Embryonic facial prominence (tissue), 1 donor: ENCODE data around the gene SPINDOC.
"Not testable (repeated sequence)": the region's sequence is repeated elsewhere in the genome, so short reads cannot be mapped to it uniquely, and the experiment has no call there.

Experiments
- DNase-seq: peaks from one replicate; pipeline ENCODE4 v3.0.0-alpha.2; 2016; ENCODE audit errors: extremely low spot score

SPINDOC gene

DNA sequence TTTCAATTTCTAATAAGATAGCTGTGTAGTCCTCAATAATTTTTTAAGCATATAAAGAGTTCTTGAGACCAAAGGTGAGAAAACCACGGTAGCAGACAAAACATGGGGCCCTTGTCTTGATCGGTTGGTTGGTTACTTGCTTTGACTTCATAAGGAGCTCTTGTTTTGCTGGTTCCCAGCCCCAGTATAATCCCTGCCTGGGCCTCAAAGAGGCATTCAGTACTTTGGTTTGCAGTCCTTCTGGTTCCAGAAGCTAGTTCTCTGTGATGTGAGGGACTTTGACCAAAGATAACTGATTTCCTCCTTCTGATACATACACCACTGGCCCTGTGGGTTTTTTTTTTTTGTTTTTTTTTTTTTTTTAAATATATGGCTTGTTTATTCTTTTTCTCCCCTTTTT, 42.7 kb downstream of the SPINDOC start:
- no peak for DNase-seq

DNA sequence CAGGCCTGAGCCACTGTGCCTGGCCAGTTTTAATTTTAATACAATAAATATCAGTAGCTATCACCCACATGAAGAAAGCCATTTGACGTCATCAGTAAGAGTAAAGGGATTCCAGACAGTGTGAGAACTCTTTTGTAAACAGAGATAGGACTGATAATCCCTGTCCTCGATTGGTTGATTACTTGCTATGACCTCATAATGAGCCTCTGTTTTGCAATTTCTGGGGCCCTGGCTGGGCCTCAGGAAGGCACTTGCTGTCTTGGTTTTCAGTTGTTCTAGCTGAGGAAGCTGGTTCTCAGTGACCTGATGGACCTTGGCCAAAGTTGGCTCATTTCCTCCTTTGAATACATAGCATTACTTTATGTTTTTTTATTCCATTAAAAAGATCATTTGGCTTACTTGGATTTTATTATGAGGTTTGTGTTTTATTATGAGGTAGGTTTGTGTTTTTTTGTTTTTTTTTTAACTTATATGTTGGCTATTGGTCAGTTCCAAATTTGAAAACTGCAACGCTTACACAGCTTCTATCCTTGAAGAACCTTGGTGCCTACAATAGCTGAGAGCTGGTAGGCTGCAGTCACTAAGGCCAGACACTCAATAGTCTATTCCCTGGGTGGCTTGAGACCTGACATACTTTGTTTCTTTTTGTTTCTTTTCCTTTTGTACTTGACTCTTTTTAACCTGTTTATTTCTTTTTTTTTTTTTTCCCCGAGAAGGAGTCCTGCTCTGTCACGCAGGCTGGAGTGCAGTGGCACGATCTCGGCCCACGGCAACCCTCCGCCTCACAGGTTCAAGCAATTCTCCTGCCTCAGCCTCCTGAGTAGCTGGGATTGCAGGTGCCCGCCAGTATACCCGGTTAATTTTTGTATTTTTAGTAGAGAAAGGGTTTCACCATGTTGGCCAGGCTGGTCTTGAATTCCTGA, 45.6 kb downstream of the SPINDOC start:
- DNase-seq = no peak

DNA sequence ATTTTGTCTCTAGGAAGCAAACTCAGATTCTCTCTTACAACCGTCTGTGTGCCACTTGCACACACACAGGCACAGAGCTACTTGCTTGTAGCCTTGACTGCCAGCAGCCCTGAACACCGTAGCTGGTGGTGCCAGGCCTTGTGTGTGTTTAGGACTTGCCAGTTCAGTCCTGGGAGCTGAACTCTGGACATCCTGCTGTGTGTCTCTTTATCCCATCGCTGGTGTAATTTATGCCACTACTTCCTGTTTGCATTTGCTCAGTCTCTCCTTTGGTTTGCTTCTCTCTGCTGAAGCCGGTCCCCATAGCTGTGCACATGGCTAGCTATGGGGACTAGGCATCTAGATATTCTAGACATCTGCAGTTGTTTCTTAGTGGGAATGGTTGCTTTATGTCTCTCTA, 49.7 kb downstream of the SPINDOC start:
- DNase-seq = no peak

DNA sequence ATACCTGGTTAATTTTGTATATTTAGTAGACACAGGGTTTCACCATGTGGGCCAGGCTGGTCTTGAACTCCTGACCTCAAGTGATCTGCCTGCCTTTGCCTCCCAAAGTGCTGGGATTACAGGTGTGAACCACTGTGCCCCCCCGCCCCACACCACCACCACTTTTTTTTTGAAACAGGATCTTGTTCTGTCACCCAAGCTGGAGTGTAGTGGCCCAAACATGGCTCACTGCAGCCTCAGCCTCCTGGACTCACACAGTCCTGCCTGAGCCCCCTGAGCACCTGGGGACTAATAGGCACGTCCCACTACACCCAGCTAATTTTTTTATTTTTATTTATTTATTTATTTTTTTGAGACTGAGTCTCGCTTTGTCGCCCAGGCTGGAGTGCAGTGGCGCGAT, 50.4 kb downstream of the SPINDOC start:
- not testable (repeated sequence) for DNase-seq

DNA sequence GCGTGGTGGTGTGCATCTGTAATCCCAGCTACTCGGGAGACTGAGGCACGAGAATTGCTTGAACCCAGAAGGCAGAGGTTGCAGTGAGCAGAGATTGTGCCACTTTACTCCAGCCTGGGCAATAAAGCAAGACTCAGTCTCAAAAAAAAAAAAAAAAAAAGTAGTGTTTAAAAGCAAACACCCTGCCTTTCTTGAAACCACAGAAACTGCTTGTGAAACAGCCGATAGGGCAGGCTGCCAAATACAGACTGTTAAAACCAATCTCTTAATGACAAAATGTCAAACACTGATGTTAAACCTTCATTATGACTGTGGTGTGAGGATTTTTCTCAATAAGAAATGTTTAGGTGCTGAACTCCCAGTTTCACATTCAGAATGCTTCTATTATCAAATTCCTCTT, 53.0 kb downstream of the SPINDOC start:
- DNase-seq = no peak

DNA sequence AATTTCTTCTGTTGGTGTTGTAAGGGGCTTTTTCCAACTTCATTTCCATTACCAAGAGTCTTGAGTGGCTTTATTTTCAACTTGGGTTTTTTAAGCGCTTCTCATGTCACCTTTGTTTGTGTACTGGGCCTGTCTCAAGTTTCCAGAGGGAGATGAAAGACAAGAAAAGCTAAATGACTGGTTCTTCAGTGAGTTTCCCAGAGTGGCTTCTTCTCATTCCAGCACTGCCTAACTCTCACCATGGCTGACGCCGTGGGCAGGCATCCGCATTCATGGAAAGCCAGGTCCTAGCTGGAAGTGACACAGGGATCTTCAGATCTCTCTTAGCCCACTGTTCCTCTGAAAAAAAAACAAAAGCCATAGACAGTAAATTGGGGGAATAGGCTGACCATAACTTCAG, 54.3 kb downstream of the SPINDOC start:
- no peak for DNase-seq

DNA sequence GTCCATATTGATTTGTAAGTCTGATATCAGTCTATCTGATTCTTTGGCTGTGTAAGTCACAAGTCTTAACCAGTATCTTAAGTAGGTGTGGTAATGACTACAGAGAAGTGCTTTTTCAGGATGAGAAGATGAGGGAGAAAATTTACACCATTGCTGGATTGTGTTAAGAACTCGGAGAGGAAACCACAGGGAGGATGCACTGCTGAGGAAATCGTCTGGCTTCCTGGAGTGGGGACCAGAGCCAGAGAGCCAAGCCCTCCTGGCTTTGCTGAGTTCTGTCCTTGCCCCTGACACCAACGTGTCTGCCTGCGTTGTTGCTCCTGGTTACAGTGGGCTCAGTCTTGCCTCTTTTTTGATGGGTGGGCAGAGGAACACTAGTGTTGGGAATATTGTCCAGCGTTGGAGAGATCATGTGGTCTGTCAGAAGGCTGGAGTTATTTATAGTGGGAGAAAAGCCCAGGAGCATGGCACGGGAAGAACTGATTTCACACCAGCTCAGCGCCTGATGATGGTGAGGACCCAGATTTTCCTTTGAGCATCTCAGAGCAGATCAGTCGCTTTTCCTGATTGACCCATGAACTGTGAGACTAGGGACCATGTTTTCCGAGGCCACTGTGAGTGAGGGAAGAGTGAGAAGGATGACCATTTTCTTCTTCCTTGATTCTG, 55.3 kb downstream of the SPINDOC start:
- no peak for DNase-seq

DNA sequence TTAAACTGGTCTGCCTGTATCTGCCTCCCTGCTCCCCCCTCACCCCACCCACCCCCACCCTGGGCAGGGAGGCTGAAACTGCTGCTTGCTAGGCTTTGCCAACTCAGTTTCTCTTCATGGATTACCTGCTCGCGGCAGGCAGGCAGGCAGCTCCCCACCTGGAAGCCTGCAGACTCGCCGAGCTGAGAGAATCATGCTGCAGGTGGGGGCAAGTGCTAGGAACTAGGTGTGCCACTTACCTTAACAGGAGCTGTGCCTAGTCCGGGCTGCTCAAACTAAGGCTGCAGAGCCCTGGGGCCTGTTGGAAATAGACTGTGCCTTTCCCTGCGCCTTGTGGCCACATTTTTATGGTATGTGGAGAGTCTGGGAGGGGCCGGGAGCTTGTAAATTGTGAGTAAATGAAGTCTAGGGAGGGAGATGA, 55.9 kb downstream of the SPINDOC start:
- DNase-seq = no peak

DNA sequence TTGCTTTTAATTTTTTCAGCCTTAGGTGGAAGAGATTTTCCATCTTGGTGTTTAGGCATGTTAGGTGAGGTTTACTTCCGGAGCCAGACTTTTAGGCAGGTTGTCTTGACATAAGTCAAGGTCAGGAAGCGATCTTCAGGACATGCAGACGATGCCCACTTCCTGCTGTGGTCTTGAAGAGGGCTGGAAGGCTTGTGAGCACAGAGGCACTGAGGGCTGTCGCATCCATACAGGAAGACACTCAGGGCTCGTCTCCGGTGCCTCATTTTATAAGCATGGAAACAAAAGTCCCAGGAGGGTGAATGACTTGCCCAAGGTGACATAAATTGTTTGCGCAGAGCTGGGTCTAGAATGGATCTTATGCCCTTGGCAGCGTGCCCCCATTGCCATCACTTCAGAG, 56.4 kb downstream of the SPINDOC start:
- DNase-seq = no peak

DNA sequence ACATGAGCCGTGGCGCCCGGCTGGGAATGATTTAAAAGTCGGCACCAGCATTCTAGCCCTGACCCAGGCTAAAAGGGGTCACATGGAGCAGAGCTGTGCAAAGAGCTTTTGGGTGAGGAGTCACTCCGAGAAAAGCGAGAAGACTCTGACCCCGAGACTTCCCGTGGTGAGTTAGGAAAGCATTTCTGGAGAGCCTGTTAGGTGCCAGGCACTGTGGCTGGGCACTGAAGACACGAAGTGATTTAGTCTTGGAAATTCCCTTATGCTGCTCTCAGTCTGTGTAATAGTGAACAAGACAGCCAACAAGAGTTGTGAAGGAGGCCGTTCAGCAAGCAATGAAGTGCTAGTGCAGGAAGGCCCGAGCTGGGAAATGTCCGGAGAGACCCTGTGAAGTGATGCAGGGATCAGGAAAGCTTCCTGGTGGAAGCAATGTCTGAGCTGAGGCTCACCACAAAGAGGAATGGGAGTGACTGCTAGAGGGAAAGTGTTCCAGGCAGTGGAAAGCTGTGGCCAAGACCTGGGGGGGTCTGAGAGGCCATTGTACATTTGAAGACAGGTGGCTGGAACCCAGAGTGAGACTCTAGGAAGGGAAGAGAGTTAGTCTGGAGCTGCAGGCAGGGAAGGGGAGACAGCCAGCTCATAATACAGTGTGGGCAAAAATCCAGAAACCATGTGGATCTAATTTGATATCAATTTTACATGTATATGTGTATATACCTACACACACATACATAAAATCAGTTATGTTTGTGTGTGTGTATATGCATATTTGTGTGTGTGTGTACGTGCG, 57.3 kb downstream of the SPINDOC start:
- DNase-seq = no peak

DNA sequence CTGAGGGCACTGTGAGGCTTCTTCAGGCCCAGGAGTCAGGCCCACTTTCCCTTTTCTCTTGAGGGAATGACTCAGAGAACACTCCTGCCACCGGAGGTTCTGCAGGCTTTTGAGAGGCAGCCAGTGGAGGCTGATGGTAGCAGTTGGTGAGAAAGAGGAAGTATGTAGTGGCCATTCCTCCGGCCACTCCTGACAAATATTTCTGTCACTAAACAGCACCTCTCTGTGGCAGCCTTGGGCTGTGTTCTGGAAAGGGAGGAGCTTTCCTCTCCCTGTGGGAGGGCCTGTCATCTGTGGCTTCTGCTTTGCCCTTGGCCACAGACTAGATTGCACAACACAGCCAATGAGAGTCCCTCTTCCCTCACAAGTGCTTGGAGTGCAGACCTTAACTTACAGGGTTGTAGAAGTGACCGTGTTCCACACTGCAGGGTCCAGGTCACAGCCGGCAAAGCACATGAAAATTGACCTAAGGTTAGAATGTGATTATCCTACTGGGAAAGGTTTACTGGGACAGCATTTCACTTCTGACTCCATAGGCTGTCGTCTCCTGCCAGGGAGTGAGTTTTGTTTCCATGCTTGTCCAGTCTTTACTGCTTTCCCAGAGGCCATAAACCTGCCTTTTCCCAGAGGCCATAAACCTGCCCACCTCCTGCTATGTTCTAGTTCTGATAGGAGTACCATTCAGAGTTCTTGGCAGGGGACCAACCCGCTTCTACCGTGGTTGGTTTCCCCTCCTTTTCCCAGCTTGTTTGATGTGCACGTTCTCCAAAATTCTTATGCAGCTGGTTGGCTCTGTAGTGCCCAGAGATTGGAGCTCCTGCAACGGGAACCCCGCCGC, 58.9 kb downstream of the SPINDOC start:
- DNase-seq = no peak

DNA sequence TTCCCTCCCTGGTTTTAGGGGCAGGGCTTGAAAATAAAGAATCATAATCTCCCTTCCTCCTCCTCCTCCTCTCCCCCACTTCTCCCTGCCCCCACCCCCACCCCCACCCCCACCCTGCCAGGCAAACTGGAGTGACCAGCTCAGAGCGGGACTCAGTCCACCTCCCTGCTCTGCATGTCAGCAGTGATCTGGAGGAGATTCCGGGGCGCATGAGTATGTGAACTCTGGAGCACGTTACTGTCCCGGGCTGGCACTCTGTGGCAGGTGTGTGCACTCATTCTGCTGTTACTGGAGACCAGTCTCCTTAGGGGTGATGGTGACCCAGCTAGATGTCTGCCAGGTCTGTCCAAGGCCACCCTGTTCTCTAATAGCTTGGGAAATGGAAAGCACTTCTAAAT, 59.5 kb downstream of the SPINDOC start:
- DNase-seq = no peak

DNA sequence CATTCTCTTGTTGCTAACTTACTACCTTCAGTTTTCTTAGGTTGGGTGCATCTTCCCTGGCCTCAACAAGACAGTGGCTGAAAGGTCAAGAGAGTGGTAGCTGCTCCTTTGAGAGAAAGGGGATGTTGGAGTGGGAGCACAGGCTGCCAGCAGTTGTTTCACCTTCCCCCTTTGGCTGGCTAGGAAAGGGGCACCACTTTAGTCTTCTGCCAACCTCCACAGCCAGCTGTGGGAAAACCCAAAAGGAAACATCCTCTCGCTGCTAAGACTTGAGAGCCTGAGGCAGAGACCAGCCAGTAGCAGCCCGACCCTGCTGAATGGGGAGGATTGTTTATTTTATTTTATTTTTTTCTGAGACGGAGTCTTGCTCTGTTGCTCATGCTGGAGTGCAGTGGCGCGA, 60.1 kb downstream of the SPINDOC start:
- no peak for DNase-seq

DNA sequence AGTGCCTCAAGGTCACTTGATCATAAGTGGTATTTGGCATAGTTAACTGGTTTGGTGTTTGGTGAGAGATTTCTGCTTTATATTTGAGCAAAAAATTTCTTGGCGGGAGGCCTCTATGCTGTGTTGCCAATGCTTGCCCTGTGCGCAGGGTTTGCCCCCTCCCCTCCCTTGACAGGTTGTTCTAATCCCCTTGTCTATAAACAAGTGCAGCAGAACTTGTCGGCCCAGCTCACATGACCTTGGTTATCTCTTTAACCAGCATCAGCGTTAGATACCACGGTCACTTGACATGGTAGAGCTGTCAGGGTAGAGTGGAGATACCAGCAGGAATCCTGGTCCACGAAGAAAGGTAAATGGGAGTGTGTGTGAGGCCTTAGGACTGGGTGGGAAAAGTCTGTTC, 61.3 kb downstream of the SPINDOC start:
- DNase-seq = no peak

DNA sequence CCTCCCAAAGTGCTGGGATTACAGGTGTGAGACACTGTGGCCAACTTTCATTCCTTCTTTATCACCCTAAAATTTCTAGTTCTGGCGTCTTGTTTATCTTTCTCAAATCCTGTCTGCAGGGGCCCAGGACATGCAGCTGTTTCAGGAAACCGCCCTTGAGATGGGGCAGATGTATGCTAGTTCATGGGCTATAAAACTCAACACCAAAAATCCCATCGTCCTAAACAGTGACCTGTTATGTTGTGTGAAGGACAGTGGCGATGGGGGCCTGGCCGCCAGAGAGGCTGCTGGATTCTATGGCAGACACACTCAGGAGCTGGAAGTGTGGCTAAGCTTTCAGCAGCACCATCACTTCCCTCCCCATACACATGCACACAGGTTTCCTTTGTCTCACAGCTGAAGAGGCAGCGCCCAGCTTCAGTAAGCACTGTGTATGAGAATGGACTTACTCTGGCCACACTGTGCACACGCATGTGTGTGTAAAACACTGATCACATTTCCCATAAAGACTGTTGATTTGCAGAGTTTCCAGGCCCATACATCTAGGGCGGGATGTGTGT, 62.3 kb downstream of the SPINDOC start:
- DNase-seq = no peak

DNA sequence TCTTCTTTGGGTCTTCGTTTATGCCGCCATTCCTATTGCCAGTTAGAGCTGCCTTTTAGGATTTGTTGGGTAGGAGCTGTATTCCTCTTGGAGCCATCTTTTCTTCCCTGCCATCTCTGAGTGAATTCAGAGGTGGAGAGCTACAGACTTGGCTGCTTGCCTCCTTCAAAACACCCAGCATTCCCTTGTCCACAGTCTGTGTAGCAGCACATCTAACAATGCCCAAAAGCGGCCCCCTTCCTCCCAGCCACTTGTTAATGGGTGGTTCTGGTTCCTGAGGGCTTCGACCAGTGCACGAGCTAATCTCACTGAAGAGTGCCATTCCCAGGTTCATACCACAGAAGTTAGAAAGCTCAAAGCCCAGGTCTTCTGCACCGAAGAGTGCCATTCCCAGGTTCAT, 63.4 kb downstream of the SPINDOC start:
- DNase-seq = no peak
